T-helper 2 cell treated with Interferon-gamma antibody and Interleukin-4, amounts not matched to agents 5 μg/mL and 100 μg/mL, for 36 hours (primary cell): ENCODE data around the gene GREM1.

Experiments
- DNase-seq: peaks from one replicate; pipeline ENCODE4 v3.0.0; 2021; ENCODE audit warnings: low spot score
- H3K27ac Mint-ChIP-seq: one replicate; pipeline ENCODE4 v1.8.0; 2021; ENCODE audit warnings: mild to moderate bottlenecking, mixed read lengths
- H3K27me3 Mint-ChIP-seq: one replicate; pipeline ENCODE4 v1.8.0; 2021; ENCODE audit warnings: low read depth, mixed read lengths
- H3K36me3 Mint-ChIP-seq: one replicate; pipeline ENCODE4 v1.8.0; 2021; ENCODE audit warnings: low read depth, mixed read lengths
- H3K4me1 Mint-ChIP-seq: one replicate; pipeline ENCODE4 v1.8.0; 2021; ENCODE audit warnings: low read depth, mixed read lengths
- H3K4me3 Mint-ChIP-seq: one replicate; pipeline ENCODE4 v1.8.0; 2022; ENCODE audit warnings: mild to moderate bottlenecking, moderate library complexity, mixed read lengths
- H3K9me3 Mint-ChIP-seq: one replicate; pipeline ENCODE4 v1.8.0; 2021; ENCODE audit warnings: mixed read lengths

Gene GREM1

GRCh38 chr15:32732574-32733157, 14.9 kb downstream of the GREM1 start:
- Mint-ChIP-seq H3K4me1 (no peaks in the 10 kb centered on the region), H3K9me3 (no peaks in the 10 kb centered on the region)

DNA sequence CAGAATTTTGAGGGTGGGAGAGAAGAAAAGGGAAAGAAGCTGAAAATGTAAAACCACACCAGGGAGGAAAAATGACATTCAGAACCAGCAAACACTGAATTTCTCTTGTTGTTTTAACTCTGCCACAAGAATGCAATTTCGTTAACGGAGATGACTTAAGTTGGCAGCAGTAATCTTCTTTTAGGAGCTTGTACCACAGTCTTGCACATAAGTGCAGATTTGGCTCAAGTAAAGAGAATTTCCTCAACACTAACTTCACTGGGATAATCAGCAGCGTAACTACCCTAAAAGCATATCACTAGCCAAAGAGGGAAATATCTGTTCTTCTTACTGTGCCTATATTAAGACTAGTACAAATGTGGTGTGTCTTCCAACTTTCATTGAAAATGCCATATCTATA, 15.5 kb downstream of the GREM1 start:
- Mint-ChIP-seq H3K4me1 (no peaks in the 10 kb centered on the region), H3K4me3 (no peak overlapping the region), H3K9me3 (no peaks in the 10 kb centered on the region), H3K36me3 (no peaks in the 10 kb centered on the region), H3K27ac (no peak overlapping the region), H3K27me3 (peaks cover 40% of the 10 kb centered on the region)
- no peak for DNase-seq

More at GRCh38 chr15:32732574-32733157, 14.9 kb downstream of the GREM1 start:
- Mint-ChIP-seq H3K27ac (no peak overlapping the region), H3K36me3 (no peaks in the 10 kb centered on the region), H3K27me3 (peaks cover 43% of the 10 kb centered on the region), H3K4me3 (no peak overlapping the region)
- DNase-seq = no peak

- no peak overlapping the region for H3K27ac Mint-ChIP-seq
- H3K4me1 Mint-ChIP-seq = no peaks in the 10 kb centered on the region
- H3K36me3 Mint-ChIP-seq = no peaks in the 10 kb centered on the region
- no peaks in the 10 kb centered on the region for H3K9me3 Mint-ChIP-seq
- peaks cover 35% of the 10 kb centered on the region for H3K27me3 Mint-ChIP-seq
- no peak for DNase-seq
- H3K4me3 Mint-ChIP-seq = no peak overlapping the region
Measured at GRCh38 chr15:32735989-32736700, 18.3 kb downstream of the GREM1 start.

GRCh38 chr15:32736701-32737061, 18.9 kb downstream of the GREM1 start:
- peaks cover 34% of the 10 kb centered on the region for H3K27me3 Mint-ChIP-seq
- no peak overlapping the region for H3K4me3 Mint-ChIP-seq
- no peak for DNase-seq
- H3K4me1 Mint-ChIP-seq = no peaks in the 10 kb centered on the region
- H3K9me3 Mint-ChIP-seq = no peaks in the 10 kb centered on the region
- no peaks in the 10 kb centered on the region for H3K36me3 Mint-ChIP-seq
- no peak overlapping the region for H3K27ac Mint-ChIP-seq

- no peaks in the 10 kb centered on the region for H3K36me3 Mint-ChIP-seq
- H3K4me3 Mint-ChIP-seq = no peak overlapping the region
- H3K4me1 Mint-ChIP-seq = no peaks in the 10 kb centered on the region
- H3K27me3 Mint-ChIP-seq = peaks cover 31% of the 10 kb centered on the region
- H3K27ac Mint-ChIP-seq = no peak overlapping the region
- no peak for DNase-seq
- H3K9me3 Mint-ChIP-seq = no peaks in the 10 kb centered on the region
Measured at GRCh38 chr15:32737304-32737703, 19.5 kb downstream of the GREM1 start.

DNA sequence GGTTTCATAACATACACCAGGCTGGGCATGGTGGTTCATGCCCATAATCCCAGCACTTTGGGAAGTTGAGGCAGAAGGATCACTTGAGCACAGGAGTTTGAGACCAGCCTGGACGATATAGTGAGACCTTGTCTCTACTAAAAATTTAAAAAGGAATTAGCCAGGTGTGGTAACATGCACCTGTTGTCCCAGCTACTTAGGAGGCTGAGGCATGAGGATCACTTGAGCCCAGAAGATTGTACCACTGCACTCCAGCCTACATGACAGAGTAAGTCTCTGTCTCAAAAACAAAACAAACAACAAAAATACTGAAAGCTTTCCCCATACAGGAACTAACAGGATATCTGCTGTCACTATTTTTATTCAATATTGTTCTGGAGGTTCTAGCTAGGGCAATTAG, 20.9 kb downstream of the GREM1 start:
- Mint-ChIP-seq H3K4me1 (no peaks in the 10 kb centered on the region), H3K27me3 (peaks cover 27% of the 10 kb centered on the region), H3K4me3 (no peak overlapping the region), H3K27ac (no peak overlapping the region), H3K36me3 (no peaks in the 10 kb centered on the region), H3K9me3 (no peaks in the 10 kb centered on the region)
- no peak for DNase-seq

DNA sequence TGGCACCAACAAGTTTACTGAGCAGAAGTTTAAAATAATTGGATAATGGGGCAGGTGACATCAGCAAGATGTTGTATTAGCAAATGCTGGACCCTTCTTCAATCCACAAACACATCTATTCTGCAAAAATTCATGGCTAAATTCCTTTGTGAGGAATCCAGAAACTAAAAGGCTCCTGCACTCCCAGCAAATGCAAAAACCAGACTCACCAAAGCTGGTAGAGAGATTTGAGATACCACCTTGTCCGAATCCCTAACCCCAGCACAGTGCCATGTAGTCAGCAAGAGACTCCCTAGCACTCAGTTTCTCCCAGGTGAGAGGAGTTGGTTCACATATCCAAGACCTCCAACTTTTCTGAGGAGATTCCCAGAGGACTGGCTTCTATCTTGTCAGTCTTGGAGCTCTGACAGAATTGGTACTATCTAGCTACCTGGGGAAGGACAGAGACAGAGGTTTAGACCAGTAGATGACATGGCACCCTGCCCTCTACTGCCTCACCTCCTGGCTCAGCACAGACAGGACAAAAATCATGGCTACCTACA, 21.8 kb downstream of the GREM1 start:
- H3K27me3 Mint-ChIP-seq = peaks cover 24% of the 10 kb centered on the region
- no peaks in the 10 kb centered on the region for H3K9me3 Mint-ChIP-seq
- no peaks in the 10 kb centered on the region for H3K36me3 Mint-ChIP-seq
- DNase-seq = no peak
- no peak overlapping the region for H3K27ac Mint-ChIP-seq
- H3K4me3 Mint-ChIP-seq = no peak overlapping the region
- H3K4me1 Mint-ChIP-seq = no peaks in the 10 kb centered on the region

DNA sequence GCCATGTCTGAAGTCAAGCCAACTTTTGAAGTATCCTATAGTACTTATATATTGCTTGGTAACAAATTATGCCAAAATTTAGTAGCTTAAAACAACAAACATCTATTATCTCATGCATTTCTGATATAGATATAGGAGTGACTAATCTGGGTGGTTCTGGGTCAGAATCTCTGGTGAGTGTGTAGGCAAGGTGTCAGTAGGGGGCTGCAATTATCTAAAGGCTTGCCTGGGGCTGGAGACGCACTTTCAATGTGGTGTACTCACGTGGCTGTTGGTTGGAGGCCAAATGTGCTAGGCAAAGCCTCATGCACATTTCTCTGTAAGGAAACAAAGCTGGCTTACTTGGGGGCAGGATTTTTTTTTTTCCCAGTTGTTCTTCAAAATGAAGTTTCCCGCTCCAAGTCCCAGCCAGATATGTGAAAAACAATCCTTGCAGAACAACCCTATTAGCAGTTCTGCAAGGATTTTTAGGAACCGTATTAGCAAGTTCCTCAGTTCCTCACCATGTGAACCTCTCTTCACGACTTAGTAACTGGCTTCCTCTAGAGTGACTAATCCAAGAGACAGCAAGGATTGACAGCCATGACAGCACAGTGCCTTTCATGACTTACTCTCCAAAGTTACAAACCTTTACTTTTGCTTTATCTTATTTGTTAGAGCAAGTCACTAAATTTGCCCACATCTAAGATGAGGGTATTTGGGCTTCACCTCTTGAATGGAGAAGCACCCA, 25.8 kb downstream of the GREM1 start:
- Mint-ChIP-seq H3K27ac (no peak overlapping the region), H3K27me3 (peaks cover 15% of the 10 kb centered on the region), H3K4me3 (no peak overlapping the region), H3K36me3 (no peaks in the 10 kb centered on the region), H3K9me3 (no peaks in the 10 kb centered on the region), H3K4me1 (no peaks in the 10 kb centered on the region)
- DNase-seq = no peak

- DNase-seq = no peak
- H3K27ac Mint-ChIP-seq = no peak overlapping the region
- H3K4me3 Mint-ChIP-seq = no peak overlapping the region
- H3K4me1 Mint-ChIP-seq = no peaks in the 10 kb centered on the region
- H3K36me3 Mint-ChIP-seq = no peaks in the 10 kb centered on the region
- H3K27me3 Mint-ChIP-seq = peaks cover 7% of the 10 kb centered on the region
- no peaks in the 10 kb centered on the region for H3K9me3 Mint-ChIP-seq
Measured at GRCh38 chr15:32746116-32746857, 28.5 kb downstream of the GREM1 start.

GRCh38 chr15:32747921-32748342, 30.1 kb downstream of the GREM1 start:
- no peaks in the 10 kb centered on the region for H3K9me3 Mint-ChIP-seq
- no peak overlapping the region for H3K4me3 Mint-ChIP-seq
- H3K4me1 Mint-ChIP-seq = no peaks in the 10 kb centered on the region
- H3K27me3 Mint-ChIP-seq = peaks cover 5% of the 10 kb centered on the region
- no peak overlapping the region for H3K27ac Mint-ChIP-seq
- DNase-seq = no peak
- H3K36me3 Mint-ChIP-seq = no peaks in the 10 kb centered on the region

DNA sequence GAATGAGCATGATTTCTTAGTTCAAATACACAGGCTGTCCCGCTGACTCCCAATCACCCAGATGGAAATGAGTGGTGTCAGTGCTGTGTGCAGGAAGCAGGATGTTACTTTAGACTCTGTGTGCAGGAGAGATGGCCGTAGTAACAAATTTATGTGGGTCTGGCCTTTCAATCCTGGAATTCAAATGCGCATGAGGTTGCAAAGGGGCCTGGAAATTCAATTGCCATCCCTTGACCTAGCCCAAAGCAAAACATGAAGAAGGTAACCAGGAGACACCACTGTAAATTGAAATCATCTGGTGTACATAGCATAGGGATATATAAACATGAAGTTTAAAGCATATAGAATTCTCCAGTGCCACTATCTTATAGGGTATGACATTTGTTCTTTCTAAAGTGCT, 33.2 kb downstream of the GREM1 start:
- Mint-ChIP-seq H3K4me1 (no peaks in the 10 kb centered on the region), H3K36me3 (no peaks in the 10 kb centered on the region), H3K9me3 (no peaks in the 10 kb centered on the region), H3K27me3 (peaks cover 3% of the 10 kb centered on the region), H3K27ac (no peak overlapping the region), H3K4me3 (no peak overlapping the region)
- no peak for DNase-seq

GRCh38 chr15:32757426-32757825, 39.6 kb downstream of the GREM1 start:
- no peak overlapping the region for H3K27ac Mint-ChIP-seq
- H3K9me3 Mint-ChIP-seq = no peaks in the 10 kb centered on the region

GRCh38 chr15:32763295-32763694, 45.5 kb downstream of the GREM1 start:
- no peak overlapping the region for H3K27ac Mint-ChIP-seq
- H3K9me3 Mint-ChIP-seq = no peaks in the 10 kb centered on the region
- H3K4me3 Mint-ChIP-seq = no peak overlapping the region
- no peaks in the 10 kb centered on the region for H3K36me3 Mint-ChIP-seq
- no peaks in the 10 kb centered on the region for H3K4me1 Mint-ChIP-seq
- peaks cover 8% of the 10 kb centered on the region for H3K27me3 Mint-ChIP-seq
- DNase-seq = no peak

More at GRCh38 chr15:32757426-32757825, 39.6 kb downstream of the GREM1 start:
- DNase-seq = no peak
- Mint-ChIP-seq H3K27me3 (peaks cover 23% of the 10 kb centered on the region), H3K4me3 (no peak overlapping the region), H3K4me1 (no peaks in the 10 kb centered on the region), H3K36me3 (no peaks in the 10 kb centered on the region)

DNA sequence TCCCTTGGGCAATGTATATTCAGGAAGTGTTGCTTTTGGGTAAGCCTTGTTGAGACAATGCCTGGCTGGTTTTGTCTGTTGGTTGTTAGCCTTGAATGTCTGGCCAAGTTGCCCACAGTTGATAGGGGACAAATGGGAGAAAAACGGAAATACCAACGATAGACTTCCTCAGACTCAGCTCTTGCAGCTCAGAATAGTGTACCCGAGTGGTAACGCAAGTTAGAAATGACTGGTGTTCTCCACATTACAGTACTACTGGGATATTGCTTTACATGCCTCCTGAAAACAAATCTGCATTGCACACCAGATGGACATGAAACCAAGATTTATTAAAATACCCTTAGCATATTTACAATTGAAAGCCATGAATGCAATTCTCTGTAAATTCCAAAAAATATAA, 47.4 kb downstream of the GREM1 start:
- Mint-ChIP-seq H3K27me3 (peaks cover 9% of the 10 kb centered on the region), H3K4me3 (no peak overlapping the region), H3K9me3 (no peaks in the 10 kb centered on the region)

More for the DNA sequence above, 47.4 kb downstream of the GREM1 start:
- no peak overlapping the region for H3K27ac Mint-ChIP-seq
- H3K4me1 Mint-ChIP-seq = no peaks in the 10 kb centered on the region
- no peak for DNase-seq
- no peaks in the 10 kb centered on the region for H3K36me3 Mint-ChIP-seq
